Mesodermal cell (in vitro differentiated cells): Measurements from ENCODE around the gene RASGEF1C.
"Not testable (repeated sequence)": the region's sequence is repeated elsewhere in the genome, so short reads cannot be mapped to it uniquely, and the experiment has no call there.

Experiments
- H3K27ac ChIP-seq: 2 replicates; pipeline ENCODE4 v1.7.0; 2013; ENCODE audit warnings: mild to moderate bottlenecking, low read depth, low read length, moderate library complexity; ENCODE audit not compliant: severe bottlenecking
- H3K36me3 ChIP-seq: 2 replicates; pipeline ENCODE4 v1.7.1; 2013; ENCODE audit warnings: mild to moderate bottlenecking, low read length, moderate library complexity; ENCODE audit not compliant: control insufficient read depth, insufficient read depth
- H3K4me1 ChIP-seq: one replicate; pipeline ENCODE4 v1.7.1; 2013; ENCODE audit warnings: mild to moderate bottlenecking, low read length; ENCODE audit not compliant: insufficient read depth, control insufficient read depth, poor library complexity, severe bottlenecking
- H3K4me3 ChIP-seq: 2 replicates; pipeline ENCODE4 v1.7.0; 2013; ENCODE audit warnings: low read length, control low read depth, mild to moderate bottlenecking; ENCODE audit not compliant: insufficient read depth, poor library complexity, severe bottlenecking; ENCODE audit errors: extremely low read depth
- H3K9me3 ChIP-seq: 2 replicates; pipeline ENCODE4 v1.7.1; 2013; ENCODE audit warnings: mild to moderate bottlenecking, low read length, moderate library complexity; ENCODE audit not compliant: control insufficient read depth
- WGBS, 2 experiments: methylation state at CpG; one replicate each; pipeline ENCODE4 v1.1.5; 2013; ENCODE audit warnings: missing lambda C conversion rate in 2 of 2; ENCODE audit not compliant: insufficient coverage in 2 of 2; 5-methylcytosine and 5-hydroxymethylcytosine counted together

The RASGEF1C gene

GRCh38 chr5:180096616-180097015 lies 112.4 kb downstream of the RASGEF1C start:
- WGBS, 2 experiments, result 90 to 94% methylated on average over 5 to 9 of the region's 10 CpGs
- Histone ChIP-seq H3K4me1 (peaks cover 3% of the 10 kb centered on the region), H3K9me3 (no peaks in the 10 kb centered on the region), H3K4me3 (no peak overlapping the region), H3K27ac (no peak overlapping the region), H3K36me3 (no peaks in the 10 kb centered on the region)

GRCh38 chr5:180095545-180095944 lies 113.5 kb downstream of the RASGEF1C start:
- 84 to 91% methylated on average over 3 to 7 of the region's 9 CpGs for WGBS, 2 experiments
- no peaks in the 10 kb centered on the region for H3K36me3 ChIP-seq
- no peak overlapping the region for H3K4me3 ChIP-seq
- H3K9me3 ChIP-seq, result no peaks in the 10 kb centered on the region
- H3K27ac ChIP-seq, result no peak overlapping the region
- peaks cover 3% of the 10 kb centered on the region for H3K4me1 ChIP-seq

GRCh38 chr5:180093651-180094382 lies 115.2 kb downstream of the RASGEF1C start:
- Histone ChIP-seq H3K4me3 (no peak overlapping the region), H3K36me3 (no peaks in the 10 kb centered on the region), H3K4me1 (peaks cover 3% of the 10 kb centered on the region), H3K27ac (no peak overlapping the region), H3K9me3 (no peaks in the 10 kb centered on the region)
- WGBS, 2 experiments, result 71 to 81% methylated on average over 6 of the region's 9 CpGs

GRCh38 chr5:180093241-180093640 lies 115.8 kb downstream of the RASGEF1C start:
- no peaks in the 10 kb centered on the region for H3K36me3 ChIP-seq
- WGBS, 2 experiments, result 94 to 100% methylated on average over 4 to 6 of the region's 6 CpGs
- H3K4me3 ChIP-seq, result no peak overlapping the region
- H3K4me1 ChIP-seq, result peaks cover 3% of the 10 kb centered on the region
- H3K27ac ChIP-seq, result no peak overlapping the region
- no peaks in the 10 kb centered on the region for H3K9me3 ChIP-seq

GRCh38 chr5:180090769-180091546 lies 118.1 kb downstream of the RASGEF1C start:
- 19 to 27% methylated on average over 8 to 10 of the region's 17 CpGs for WGBS, 2 experiments
- Histone ChIP-seq H3K4me1 (peaks cover 3% of the 10 kb centered on the region), H3K9me3 (no peaks in the 10 kb centered on the region), H3K27ac (no peak overlapping the region), H3K4me3 (peak overlapping the region; percentile 50), H3K36me3 (no peaks in the 10 kb centered on the region)

- 3 to 5% methylated on average over 18 to 46 of the region's 58 CpGs for WGBS, 2 experiments
- Histone ChIP-seq H3K36me3 (no peaks in the 10 kb centered on the region), H3K4me1 (peaks cover 9% of the 10 kb centered on the region), H3K4me3 (peak overlapping the region; percentile 50), H3K9me3 (no peaks in the 10 kb centered on the region), H3K27ac (peak overlapping the region; percentile 76)
Measured at GRCh38 chr5:180090098-180090768, 118.8 kb downstream of the RASGEF1C start.

GRCh38 chr5:180089628-180090027 lies 119.4 kb downstream of the RASGEF1C start:
- peak overlapping the region; percentile 50 for H3K4me3 ChIP-seq
- H3K9me3 ChIP-seq, H3K36me3 ChIP-seq: not testable (repeated sequence)
- peak overlapping the region; percentile 76 for H3K27ac ChIP-seq
- 86 to 94% methylated on average over 10 to 11 of the region's 18 CpGs for WGBS, 2 experiments
- peaks cover 15% of the 10 kb centered on the region for H3K4me1 ChIP-seq

- Histone ChIP-seq H3K4me1 (peaks cover 13% of the 10 kb centered on the region), H3K4me3 (no peak overlapping the region), H3K36me3 (no peaks in the 10 kb centered on the region), H3K9me3 (no peaks in the 10 kb centered on the region), H3K27ac (no peak overlapping the region)
- 92 to 94% methylated on average over 5 of the region's 8 CpGs for WGBS, 2 experiments
Measured at GRCh38 chr5:180088561-180088960, 120.5 kb downstream of the RASGEF1C start.

- 92 to 100% methylated on average over 7 to 11 of the region's 11 CpGs for WGBS, 2 experiments
- Histone ChIP-seq H3K27ac (no peak overlapping the region), H3K36me3 (no peaks in the 10 kb centered on the region), H3K4me3 (no peak overlapping the region), H3K4me1 (peaks cover 13% of the 10 kb centered on the region), H3K9me3 (no peaks in the 10 kb centered on the region)
Measured at GRCh38 chr5:180086816-180087399, 122.1 kb downstream of the RASGEF1C start.

- H3K4me3 ChIP-seq, result no peak overlapping the region
- peaks cover 2% of the 10 kb centered on the region for H3K9me3 ChIP-seq
- peaks cover 13% of the 10 kb centered on the region for H3K4me1 ChIP-seq
- H3K36me3 ChIP-seq, result no peaks in the 10 kb centered on the region
- H3K27ac ChIP-seq, result no peak overlapping the region
- WGBS, 2 experiments, result 49 to 60% methylated on average over 4 to 6 of the region's 7 CpGs
Measured at GRCh38 chr5:180085837-180086236, 123.2 kb downstream of the RASGEF1C start.
